Activated naive CD8-positive, alpha-beta T cell treated with anti-CD3 and anti-CD28 coated beads, Interleukin-2, amount 50 U/mL, for 24 hours (primary cell): Measurements from ENCODE around the gene ZNF865.
"Not testable (repeated sequence)": the region's sequence is repeated elsewhere in the genome, so short reads cannot be mapped to it uniquely, and the experiment has no call there.

Source experiments
- ATAC-seq: fragments of 150-1000 bp; cut with Tn5 transposase; one replicate; pipeline ENCODE4 v1.10.0; 2021
- DNase-seq: peaks from one replicate; pipeline ENCODE4 v3.0.0; 2021
- H3K27ac Mint-ChIP-seq: one replicate; pipeline ENCODE4 v1.8.0; 2021; ENCODE audit warnings: mild to moderate bottlenecking, mixed read lengths
- H3K27me3 Mint-ChIP-seq: one replicate; pipeline ENCODE4 v1.8.0; 2021; ENCODE audit warnings: mixed read lengths
- H3K36me3 Mint-ChIP-seq: one replicate; pipeline ENCODE4 v1.8.0; 2021; ENCODE audit warnings: low read depth, mixed read lengths
- H3K4me1 Mint-ChIP-seq: one replicate; pipeline ENCODE4 v1.8.0; 2021; ENCODE audit warnings: mixed read lengths
- H3K4me3 Mint-ChIP-seq: one replicate; pipeline ENCODE4 v1.8.0; 2021; ENCODE audit warnings: mild to moderate bottlenecking, moderate library complexity, mixed read lengths
- H3K9me3 Mint-ChIP-seq: one replicate; pipeline ENCODE4 v1.8.0; 2021; ENCODE audit warnings: mixed read lengths

ZNF865 gene

DNA sequence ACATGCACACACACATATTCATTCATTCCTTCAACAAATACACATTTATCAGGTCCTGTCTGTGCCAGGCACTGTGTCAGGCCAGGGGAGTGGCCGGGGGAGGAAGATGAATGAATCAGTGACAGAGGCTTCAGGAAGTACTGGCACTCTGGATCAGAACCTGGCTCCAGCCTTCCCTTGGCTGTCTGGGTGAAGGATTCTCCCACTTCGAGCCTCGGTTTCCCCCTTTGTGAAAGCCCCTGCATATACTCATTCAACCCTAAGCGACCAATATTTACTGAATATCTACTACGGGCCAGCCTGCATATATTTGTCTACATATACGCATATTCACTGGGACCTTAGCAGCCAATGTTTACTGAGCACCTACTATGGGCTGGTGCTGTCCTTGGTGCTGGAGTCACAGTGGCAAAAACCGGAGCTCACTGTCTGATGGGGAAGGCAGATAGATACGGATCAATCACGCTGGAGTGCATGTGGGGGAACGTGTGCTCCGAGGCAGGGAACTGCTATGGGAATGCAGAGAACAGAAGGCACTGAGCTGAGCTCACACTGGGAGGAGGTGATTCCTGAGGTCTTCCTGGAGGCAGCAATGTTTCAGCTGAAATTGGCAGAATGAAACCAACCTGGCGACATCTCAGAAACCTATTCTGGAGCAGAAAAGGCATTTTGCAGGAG, 24.2 kb upstream of the ZNF865 start:
- H3K27me3 Mint-ChIP-seq, result peaks cover 2% of the 10 kb centered on the region
- peak overlapping the region; percentile 92 for H3K4me3 Mint-ChIP-seq
- peak overlapping the region; percentile 9 for H3K27ac Mint-ChIP-seq
- peak; percentile 30 for DNase-seq
- H3K9me3 Mint-ChIP-seq, result no peaks in the 10 kb centered on the region
- H3K4me1 Mint-ChIP-seq, result peaks cover 26% of the 10 kb centered on the region
- no peak for ATAC-seq
- peaks cover 15% of the 10 kb centered on the region for H3K36me3 Mint-ChIP-seq

DNA sequence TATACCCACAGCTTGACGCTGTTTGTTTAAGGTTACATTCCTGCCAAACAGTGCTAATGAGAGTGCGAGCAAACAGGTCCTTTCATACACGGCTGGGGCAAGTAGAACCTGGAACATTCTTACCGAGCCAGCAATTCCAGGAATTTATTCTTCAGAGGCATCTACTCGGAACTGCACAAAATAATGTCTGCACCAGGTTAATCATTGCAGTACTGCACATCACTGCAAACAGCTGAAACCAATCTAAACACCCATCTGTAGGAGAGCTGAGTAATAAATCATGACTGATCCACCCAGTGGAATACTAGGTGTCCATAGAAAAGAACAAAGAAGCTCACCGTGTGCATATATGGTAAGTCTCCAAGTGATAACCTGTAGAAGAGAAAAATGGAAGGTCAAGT, 23.6 kb upstream of the ZNF865 start:
- Mint-ChIP-seq H3K27ac (no peak overlapping the region), H3K4me1 (peaks cover 32% of the 10 kb centered on the region), H3K4me3 (no peak overlapping the region), H3K36me3 (peaks cover 12% of the 10 kb centered on the region), H3K9me3 (no peaks in the 10 kb centered on the region), H3K27me3 (peaks cover 2% of the 10 kb centered on the region)
- ATAC-seq, result no peak
- no peak for DNase-seq

DNA sequence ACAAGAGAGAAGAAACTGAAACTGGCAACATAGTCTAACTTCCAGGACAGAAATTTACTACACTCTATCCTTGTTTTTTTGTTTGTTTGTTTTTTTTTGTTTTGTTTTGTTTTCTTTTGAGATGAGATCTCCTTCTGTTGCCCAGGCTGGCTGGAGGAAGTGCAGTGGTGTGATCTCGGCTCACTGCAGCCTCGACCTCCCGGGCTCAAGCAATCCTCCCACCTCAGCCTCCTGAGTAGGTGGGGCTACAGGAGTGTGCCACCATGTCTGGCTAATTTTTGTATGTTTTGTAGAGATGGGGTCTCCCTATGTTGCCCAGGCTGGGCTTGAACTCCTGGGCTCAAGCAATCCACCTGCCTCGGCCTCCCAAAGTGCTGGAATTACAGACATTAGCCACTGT, 23.2 kb upstream of the ZNF865 start:
- H3K9me3 Mint-ChIP-seq, ATAC-seq, H3K27me3 Mint-ChIP-seq, H3K36me3 Mint-ChIP-seq, DNase-seq, H3K4me3 Mint-ChIP-seq, H3K27ac Mint-ChIP-seq: not testable (repeated sequence)
- peaks cover 36% of the 10 kb centered on the region for H3K4me1 Mint-ChIP-seq

DNA sequence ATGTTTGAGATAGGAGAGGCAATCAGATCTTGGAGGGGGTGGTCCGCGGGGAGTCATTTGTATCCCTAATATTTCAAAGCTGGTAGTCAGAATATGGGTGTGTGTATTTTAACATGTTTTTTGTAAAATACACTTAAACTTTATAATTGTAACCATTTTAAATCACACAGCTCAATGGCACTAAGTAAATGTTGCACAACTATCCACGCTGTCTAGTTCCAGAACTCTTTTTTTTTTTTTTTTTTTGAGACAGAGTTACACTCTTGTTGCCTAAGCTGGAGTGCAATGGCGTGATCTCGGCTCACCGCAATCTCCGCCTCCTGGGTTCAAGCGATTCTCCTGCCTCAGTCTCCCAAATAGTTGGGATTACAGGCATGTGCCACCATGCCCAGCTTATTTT, 21.6 kb upstream of the ZNF865 start:
- H3K9me3 Mint-ChIP-seq, result not testable (repeated sequence)
- peaks cover 45% of the 10 kb centered on the region for H3K4me1 Mint-ChIP-seq

DNA sequence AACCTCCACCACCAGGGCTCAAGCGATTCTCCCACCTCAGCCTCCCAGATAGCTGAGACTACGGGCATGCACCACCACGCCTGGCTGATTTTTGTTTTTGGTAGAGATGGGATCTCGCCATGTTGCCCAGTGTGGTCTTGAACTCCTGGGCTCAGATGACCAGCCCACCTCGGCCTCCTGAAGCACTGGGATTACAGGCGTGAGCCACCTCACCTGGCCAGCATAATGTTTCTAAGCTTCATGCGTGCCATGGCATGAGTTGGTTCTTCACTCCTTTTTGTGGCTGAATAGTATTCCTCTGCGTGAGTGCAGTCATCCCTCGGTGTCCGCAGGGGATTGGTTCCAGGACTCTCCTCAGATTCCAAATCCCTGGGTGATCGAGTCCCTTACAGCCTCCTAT, 20.6 kb upstream of the ZNF865 start:
- no peak for ATAC-seq
- Mint-ChIP-seq H3K36me3 (peaks cover under 1% of the 10 kb centered on the region), H3K4me1 (peaks cover 42% of the 10 kb centered on the region), H3K27ac (no peak overlapping the region), H3K9me3 (no peaks in the 10 kb centered on the region), H3K27me3 (peaks cover 2% of the 10 kb centered on the region), H3K4me3 (no peak overlapping the region)
- no peak for DNase-seq

More for the DNA sequence above, 21.6 kb upstream of the ZNF865 start:
- DNase-seq, H3K27ac Mint-ChIP-seq, H3K4me3 Mint-ChIP-seq, H3K36me3 Mint-ChIP-seq, H3K27me3 Mint-ChIP-seq, ATAC-seq: not testable (repeated sequence)

DNA sequence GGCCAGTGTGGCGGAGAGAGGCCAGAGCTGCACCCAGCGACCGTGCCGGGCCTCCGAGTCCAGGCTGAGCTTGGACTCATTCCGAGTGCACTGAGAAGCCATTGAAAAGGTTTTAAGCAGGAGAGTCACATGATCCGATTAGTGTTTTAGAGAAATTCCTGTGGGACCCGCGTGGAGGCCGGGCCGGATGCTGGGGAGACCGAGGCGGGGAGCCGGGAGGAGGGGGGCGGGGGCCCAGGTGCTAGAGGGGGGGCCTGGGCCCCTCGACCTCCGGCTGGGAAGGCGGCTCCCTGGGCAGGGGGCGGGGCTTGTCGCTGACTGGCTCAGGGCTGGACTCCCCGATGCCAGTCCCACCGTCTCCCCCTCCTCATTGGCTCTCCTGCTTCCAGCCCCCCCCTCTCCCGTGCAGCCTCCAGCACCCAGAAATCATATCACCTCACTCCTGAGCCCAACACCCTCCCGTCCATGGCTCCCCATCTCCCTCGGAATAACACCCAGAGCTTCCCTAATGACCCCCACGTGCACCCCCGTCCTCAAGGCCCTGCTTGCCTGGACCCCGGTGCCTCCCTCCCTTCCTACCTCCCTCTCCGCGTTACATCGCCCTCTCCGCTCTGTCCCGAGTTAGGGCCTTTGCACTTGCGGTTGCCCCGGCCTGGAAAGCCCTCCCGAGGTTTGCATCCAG, 19.6 kb upstream of the ZNF865 start:
- DNase-seq, result peak; percentile 67
- peaks cover 41% of the 10 kb centered on the region for H3K4me1 Mint-ChIP-seq
- no peaks in the 10 kb centered on the region for H3K36me3 Mint-ChIP-seq
- no peak overlapping the region for H3K27ac Mint-ChIP-seq
- H3K9me3 Mint-ChIP-seq, result no peaks in the 10 kb centered on the region
- peak; percentile 27 for ATAC-seq
- H3K4me3 Mint-ChIP-seq, result peak overlapping the region; percentile 61
- H3K27me3 Mint-ChIP-seq, result peaks cover 2% of the 10 kb centered on the region

DNA sequence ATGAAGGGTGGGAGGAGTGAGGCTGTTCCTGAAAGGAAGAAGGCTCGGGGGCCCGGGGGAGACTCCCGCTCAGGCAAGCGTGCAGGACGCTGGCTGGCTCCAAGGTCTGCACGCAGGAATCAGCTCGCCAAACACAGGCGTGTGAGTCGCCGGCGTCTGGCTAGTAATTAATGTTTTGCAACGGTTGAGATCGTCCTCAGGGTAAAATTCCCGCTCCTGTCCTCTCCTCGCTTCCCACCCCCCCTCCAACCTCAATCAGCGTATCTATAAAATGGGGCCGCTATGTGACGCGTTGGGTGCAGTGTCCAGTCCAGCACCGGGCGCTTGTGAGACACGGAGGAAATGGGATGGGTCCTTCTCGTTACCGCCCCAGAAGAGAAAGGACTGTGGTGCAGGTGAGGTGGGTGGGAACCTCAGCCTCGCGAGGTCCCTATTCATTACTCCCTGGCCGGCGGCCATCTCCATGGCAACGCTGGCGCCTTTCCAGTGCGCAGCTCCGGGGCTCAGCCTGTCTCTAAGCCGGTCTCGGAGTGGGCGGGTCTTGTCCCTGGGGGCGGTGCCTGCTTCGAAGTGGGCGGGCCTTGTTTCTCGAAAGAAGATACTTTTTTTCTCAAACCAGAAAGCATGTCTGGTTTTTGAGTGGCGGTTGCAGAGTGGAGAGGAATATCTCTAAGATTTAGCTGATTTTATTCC, 18.3 kb upstream of the ZNF865 start:
- Mint-ChIP-seq H3K4me1 (peaks cover 31% of the 10 kb centered on the region), H3K9me3 (no peaks in the 10 kb centered on the region), H3K27me3 (peaks cover 2% of the 10 kb centered on the region), H3K27ac (no peak overlapping the region), H3K36me3 (peaks cover 6% of the 10 kb centered on the region), H3K4me3 (peak overlapping the region; percentile 77)
- DNase-seq (peak; percentile 95), ATAC-seq (peak; percentile 97)

DNA sequence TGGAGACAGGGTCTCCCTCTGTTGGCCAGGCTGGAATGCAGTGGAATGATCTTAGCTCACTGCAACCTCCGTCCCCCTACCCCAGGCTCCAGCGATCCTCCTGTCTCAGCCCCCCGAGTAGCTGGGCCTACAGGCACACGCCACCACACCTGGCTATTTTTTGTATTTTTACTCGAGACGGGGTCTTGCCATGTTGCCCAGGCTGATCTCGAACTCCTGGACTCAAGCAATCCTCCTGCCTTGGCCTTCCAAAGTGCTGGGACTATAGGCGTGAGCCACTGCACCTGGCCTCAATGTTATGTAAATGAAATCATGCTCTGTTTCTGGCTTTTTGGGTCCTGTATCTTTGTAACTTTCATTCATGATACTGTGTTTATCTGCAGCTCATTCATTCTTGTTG, 16.7 kb upstream of the ZNF865 start:
- Mint-ChIP-seq H3K27me3 (peaks cover 2% of the 10 kb centered on the region), H3K9me3 (no peaks in the 10 kb centered on the region), H3K27ac (no peak overlapping the region), H3K4me1 (peaks cover 30% of the 10 kb centered on the region), H3K4me3 (no peak overlapping the region), H3K36me3 (peaks cover 9% of the 10 kb centered on the region)
- no peak for ATAC-seq
- no peak for DNase-seq

DNA sequence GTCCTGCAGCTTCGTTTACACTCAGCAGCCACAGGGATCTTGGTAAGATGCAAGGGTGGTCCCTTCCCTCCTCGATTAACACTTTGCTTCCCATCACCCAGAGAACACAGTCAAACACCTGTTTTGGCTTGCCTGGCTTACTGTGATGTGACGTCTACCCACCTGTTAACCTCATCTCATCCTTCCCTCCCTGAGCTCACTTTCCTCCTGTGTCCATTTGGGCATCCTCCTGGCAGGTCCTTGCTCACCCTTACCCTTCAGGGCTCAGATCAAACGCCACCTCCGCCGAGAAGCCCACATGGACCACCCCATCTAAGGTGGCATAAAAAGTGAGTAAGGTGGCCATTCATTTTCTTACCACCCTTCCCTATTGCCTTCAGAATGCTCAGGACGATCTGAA, 15.3 kb upstream of the ZNF865 start:
- no peak overlapping the region for H3K4me3 Mint-ChIP-seq

DNA sequence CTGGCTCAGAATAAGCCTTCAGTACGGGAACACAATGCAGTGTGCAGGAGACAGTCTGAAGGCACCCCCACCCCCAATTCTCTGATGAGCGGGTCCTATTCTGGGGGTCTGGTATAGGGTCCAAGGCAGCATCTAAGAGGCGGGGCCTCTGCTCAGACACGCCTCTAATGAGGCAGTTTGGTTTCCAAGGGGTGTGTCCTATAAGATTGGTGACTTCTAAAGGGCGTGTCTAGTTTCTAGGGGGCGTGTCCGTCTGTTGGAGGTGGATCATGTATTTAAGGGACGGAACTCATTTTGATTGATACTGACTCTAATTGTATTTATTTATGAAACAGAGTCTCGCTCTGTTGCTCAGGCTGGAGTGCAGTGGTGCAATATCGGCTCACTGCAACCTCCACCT, 14.8 kb upstream of the ZNF865 start:
- H3K9me3 Mint-ChIP-seq, result no peaks in the 10 kb centered on the region
- no peak overlapping the region for H3K27ac Mint-ChIP-seq
- H3K4me1 Mint-ChIP-seq, result peaks cover 26% of the 10 kb centered on the region
- H3K36me3 Mint-ChIP-seq, result peaks cover 19% of the 10 kb centered on the region
- peaks cover 2% of the 10 kb centered on the region for H3K27me3 Mint-ChIP-seq
- H3K4me3 Mint-ChIP-seq, result no peak overlapping the region
- no peak for DNase-seq
- no peak for ATAC-seq

More for the DNA sequence above, 15.3 kb upstream of the ZNF865 start:
- Mint-ChIP-seq H3K9me3 (no peaks in the 10 kb centered on the region), H3K36me3 (peaks cover 13% of the 10 kb centered on the region), H3K4me1 (peaks cover 30% of the 10 kb centered on the region), H3K27me3 (peaks cover 2% of the 10 kb centered on the region), H3K27ac (no peak overlapping the region)
- no peak for DNase-seq
- no peak for ATAC-seq

DNA sequence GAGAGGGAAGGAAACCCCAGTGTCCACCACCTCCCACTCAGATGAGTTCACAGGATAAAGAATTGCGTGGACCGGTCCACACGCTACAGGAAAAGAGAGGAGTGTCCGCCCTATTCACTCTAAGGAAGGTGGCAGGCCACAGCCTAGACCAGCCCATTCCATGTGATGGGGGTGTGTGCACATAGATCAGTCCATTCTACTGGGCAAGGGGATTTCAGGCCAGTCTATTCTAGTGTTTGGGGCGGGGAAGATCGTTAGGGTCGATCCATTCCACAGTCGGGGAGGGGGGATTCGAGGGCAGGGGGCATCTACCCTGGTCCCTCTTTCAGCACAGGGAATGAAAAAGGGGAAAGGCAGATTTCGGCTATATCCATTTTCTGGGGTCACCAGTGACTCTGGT, 13.9 kb upstream of the ZNF865 start:
- peaks cover 17% of the 10 kb centered on the region for H3K4me1 Mint-ChIP-seq
- DNase-seq (no peak), ATAC-seq (no peak)
- H3K36me3 Mint-ChIP-seq, result peaks cover 27% of the 10 kb centered on the region
- no peak overlapping the region for H3K4me3 Mint-ChIP-seq
- H3K9me3 Mint-ChIP-seq, result no peaks in the 10 kb centered on the region
- H3K27me3 Mint-ChIP-seq, result no peaks in the 10 kb centered on the region
- no peak overlapping the region for H3K27ac Mint-ChIP-seq

DNA sequence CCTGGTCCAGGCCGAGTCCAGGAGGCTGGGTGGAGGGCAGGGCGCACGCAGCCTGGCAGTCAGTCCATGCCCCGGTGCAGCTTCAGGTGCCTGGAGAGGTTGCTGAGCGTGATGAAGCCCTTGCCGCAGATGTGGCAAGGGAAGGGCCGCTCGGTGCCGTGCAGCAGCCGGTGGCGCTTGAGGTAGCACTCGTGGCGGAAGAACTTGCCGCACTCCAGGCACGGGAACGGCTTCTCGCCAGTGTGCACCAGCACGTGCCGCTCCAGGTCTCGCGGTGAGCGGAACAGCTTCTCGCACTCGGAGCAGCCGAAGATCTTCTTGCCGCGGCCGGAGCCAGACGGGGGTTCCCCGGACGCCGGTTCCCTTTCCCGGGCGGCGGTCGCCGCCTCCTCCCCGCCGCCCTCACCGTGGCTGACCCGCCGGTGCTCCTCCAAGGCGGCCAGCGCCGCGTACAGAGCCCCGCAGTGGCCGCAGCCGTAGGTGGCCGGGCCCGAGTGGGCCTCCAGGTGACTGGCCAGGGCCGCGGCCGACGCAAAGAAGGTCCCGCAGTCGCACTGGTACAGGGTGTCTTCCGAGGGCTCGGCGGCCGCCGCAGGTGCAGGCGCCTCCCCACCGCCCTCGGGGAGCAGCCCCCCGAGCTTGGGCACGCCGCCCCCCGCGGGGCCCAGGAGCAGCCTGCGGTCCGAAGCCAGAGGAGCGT, 12.9 kb upstream of the ZNF865 start:
- ATAC-seq (peak; percentile 42), DNase-seq (no peak)
- Mint-ChIP-seq H3K27me3 (no peaks in the 10 kb centered on the region), H3K4me3 (no peak overlapping the region), H3K9me3 (no peaks in the 10 kb centered on the region), H3K36me3 (peaks cover 32% of the 10 kb centered on the region), H3K27ac (no peak overlapping the region), H3K4me1 (peaks cover 8% of the 10 kb centered on the region)

DNA sequence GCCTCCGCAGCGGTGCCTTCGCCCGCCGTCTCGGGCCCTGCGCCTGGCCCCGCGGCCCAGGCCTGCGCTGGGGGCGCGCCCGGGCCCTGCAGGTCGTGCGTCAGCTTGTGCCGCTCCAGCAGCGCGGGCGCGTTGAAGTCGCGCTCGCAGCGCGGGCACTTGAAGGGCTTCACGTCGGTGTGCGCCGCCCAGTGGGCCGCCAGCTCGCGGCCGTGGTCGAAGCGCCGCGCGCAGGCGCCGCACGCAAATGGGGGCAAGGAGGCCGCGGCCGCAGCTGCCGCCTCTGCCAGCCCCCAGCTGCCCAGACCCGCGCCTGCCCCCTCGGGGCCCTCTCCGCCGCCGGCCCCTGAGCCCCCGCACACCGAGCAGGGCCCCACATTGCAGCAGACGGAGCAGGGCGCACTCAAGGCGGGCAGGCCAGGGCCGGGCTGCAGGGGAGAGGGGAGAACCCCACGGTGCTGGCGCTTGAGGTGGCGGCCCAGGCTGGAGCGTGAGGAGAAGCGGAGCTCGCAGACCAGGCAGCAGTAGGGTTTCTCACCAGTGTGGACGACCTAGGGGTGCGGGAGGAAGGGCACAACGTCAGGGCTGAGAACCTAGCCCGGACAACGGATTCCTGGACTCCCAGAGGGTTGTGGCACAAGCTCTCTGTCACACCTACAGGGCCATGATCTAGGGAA, 12.2 kb upstream of the ZNF865 start:
- H3K9me3 Mint-ChIP-seq, result no peaks in the 10 kb centered on the region
- no peak for DNase-seq
- H3K27ac Mint-ChIP-seq, result no peak overlapping the region
- H3K4me1 Mint-ChIP-seq, result peaks cover 7% of the 10 kb centered on the region
- peaks cover 34% of the 10 kb centered on the region for H3K36me3 Mint-ChIP-seq
- H3K4me3 Mint-ChIP-seq, result no peak overlapping the region
- ATAC-seq, result no peak
- H3K27me3 Mint-ChIP-seq, result no peaks in the 10 kb centered on the region

DNA sequence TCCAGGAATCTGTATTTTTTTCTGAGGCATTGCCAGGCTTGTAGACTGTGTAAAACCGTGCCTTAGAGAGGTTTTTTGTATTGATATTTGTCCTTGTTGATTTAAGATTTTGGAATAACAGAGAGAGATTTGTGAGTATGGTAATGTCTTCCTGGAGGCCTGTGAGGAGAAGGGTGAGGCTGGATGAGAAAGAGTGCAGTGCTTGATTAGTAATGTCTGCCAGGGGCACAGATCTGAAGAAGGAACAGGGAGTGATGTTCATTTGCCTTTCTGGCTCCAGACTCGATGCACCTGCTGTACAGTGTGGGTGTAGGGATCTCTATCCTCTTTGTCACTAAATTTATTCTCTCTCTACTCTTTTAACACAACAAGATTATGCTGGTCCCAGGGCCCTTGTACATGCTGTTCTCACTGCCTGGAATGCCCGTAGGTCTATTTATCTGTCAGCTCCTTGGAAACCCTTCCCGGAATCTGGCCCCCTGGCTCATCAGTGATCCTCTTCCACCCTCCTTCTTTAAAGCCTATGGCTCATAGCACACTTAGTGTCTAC, 10.4 kb upstream of the ZNF865 start:
- Mint-ChIP-seq H3K27ac (no peak overlapping the region), H3K27me3 (no peaks in the 10 kb centered on the region), H3K9me3 (peaks cover 4% of the 10 kb centered on the region), H3K4me3 (no peak overlapping the region), H3K4me1 (peaks cover 9% of the 10 kb centered on the region), H3K36me3 (peaks cover 38% of the 10 kb centered on the region)
- DNase-seq (no peak), ATAC-seq (no peak)
